ENCODE results near the gene MEF2C.
"Not testable (repeated sequence)": the region's sequence is repeated elsewhere in the genome, so short reads cannot be mapped to it uniquely, and the experiment has no call there.

Gene MEF2C

GRCh38 chr5:88883059-88883835, at the start of gene MEF2C:
Gene MEF2C (minus strand): TSS chr5:88883184. CDS start chr5:88823788, 59,396 bp downstream.
- peak; percentile 63 for DNase-seq (ENCODE audit: low read depth)

- DNase-seq (ENCODE audit: low read depth) = no peak
Measured at GRCh38 chr5:88932541-88932940, 49.6 kb upstream of the MEF2C start.

- DNase-seq (ENCODE audit: low read depth) = no peak
Measured at GRCh38 chr5:88930335-88930734, 47.4 kb upstream of the MEF2C start.

GRCh38 chr5:88929385-88929784, 46.4 kb upstream of the MEF2C start:
- DNase-seq (ENCODE audit: low read depth) = no peak

- no peak for DNase-seq (ENCODE audit: low read depth)
Measured at GRCh38 chr5:88926774-88927173, 43.8 kb upstream of the MEF2C start.

GRCh38 chr5:88925692-88926490, 42.9 kb upstream of the MEF2C start:
- DNase-seq (ENCODE audit: low read depth) = no peak

GRCh38 chr5:88924330-88924657, 41.3 kb upstream of the MEF2C start:
- no peak for DNase-seq (ENCODE audit: low read depth)

GRCh38 chr5:88923623-88924329, 40.8 kb upstream of the MEF2C start:
- no peak for DNase-seq (ENCODE audit: low read depth)

GRCh38 chr5:88912743-88913142, 29.8 kb upstream of the MEF2C start:
- DNase-seq (ENCODE audit: low read depth) = not testable (repeated sequence)

GRCh38 chr5:88911059-88911572, 28.1 kb upstream of the MEF2C start:
- DNase-seq (ENCODE audit: low read depth) = not testable (repeated sequence)

- not testable (repeated sequence) for DNase-seq (ENCODE audit: low read depth)
Measured at GRCh38 chr5:88904478-88904877, 21.5 kb upstream of the MEF2C start.

- not testable (repeated sequence) for DNase-seq (ENCODE audit: low read depth)
Measured at GRCh38 chr5:88903966-88904365, 21.0 kb upstream of the MEF2C start.

GRCh38 chr5:88901077-88901476, 18.1 kb upstream of the MEF2C start:
- DNase-seq (ENCODE audit: low read depth) = not testable (repeated sequence)

- no peak for DNase-seq (ENCODE audit: low read depth)
Measured at GRCh38 chr5:88899096-88899737, 16.2 kb upstream of the MEF2C start.

GRCh38 chr5:88897748-88898147, 14.8 kb upstream of the MEF2C start:
- no peak for DNase-seq (ENCODE audit: low read depth)

GRCh38 chr5:88895681-88896501, 12.9 kb upstream of the MEF2C start:
- no peak for DNase-seq (ENCODE audit: low read depth)

- no peak for DNase-seq (ENCODE audit: low read depth)
Measured at GRCh38 chr5:88892669-88893068, 9.7 kb upstream of the MEF2C start.

- no peak for DNase-seq (ENCODE audit: low read depth)
Measured at GRCh38 chr5:88890070-88890781, 7.2 kb upstream of the MEF2C start.

GRCh38 chr5:88889189-88890069, 6.4 kb upstream of the MEF2C start:
- DNase-seq (ENCODE audit: low read depth) = no peak

GRCh38 chr5:88888848-88889188, 5.8 kb upstream of the MEF2C start:
- no peak for DNase-seq (ENCODE audit: low read depth)
